Measurements from ENCODE around the gene SETBP1.

SETBP1 gene

GRCh38 chr18:44859751-44860439 is 179.2 kb downstream of the SETBP1 start:
- FAIRE-seq: no peak
- DNase-seq (ENCODE audit: insufficient read length, low spot score): no peak
- TF ChIP-seq CTCF (IDR thresholded peaks at IDR 0.05; ENCODE audit: insufficient read depth, missing control alignments): no peak

DNA sequence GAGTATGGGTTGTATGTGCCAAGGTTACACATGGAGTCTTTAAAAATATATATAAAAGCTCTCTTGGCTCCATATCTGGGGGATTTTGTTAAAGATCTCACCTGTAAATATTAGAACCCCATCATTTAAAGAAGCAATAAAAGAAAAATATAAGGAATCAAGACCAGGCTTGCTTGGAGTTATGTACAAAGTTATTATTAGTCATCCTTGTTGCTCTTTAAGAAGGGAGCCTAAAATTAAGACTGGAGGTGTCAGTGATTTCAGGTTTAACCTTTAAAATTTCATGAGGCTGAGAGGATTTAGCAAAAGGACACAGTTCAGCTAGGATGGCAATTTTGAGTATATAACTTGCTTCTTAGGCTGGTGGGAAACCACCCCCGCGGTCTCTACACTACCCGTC is 181.4 kb downstream of the SETBP1 start:
- FAIRE-seq (no peak), DNase-seq (ENCODE audit: insufficient read length, low spot score) (no peak)

GRCh38 chr18:44866103-44866502 is 185.4 kb downstream of the SETBP1 start:
- no peak for FAIRE-seq
- no peak for TF ChIP-seq CTCF (IDR thresholded peaks at IDR 0.05; ENCODE audit: insufficient read depth, missing control alignments)
- DNase-seq (ENCODE audit: insufficient read length, low spot score): no peak

More for the DNA sequence above, 181.4 kb downstream of the SETBP1 start:
- TF ChIP-seq CTCF (IDR thresholded peaks at IDR 0.05; ENCODE audit: insufficient read depth, missing control alignments): no peak

DNA sequence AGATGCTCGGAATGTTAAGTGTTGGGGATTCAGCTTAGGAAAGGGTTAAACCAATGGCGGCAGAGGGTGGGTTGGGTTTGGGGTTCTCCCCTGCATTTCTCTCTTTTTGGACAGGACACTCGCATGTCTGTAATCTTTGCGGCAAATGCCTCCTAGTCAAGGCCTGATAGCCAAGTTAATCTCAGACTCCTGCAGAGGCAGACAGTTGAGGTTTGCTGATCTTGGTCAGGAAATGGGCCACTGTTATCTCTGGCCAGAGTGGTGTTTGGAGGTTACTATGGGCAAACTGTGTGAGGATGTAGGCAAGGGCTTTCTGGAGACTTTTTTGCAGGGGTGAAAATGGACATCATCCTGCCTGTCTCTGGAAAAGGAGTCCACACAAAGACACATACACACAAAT is 188.8 kb downstream of the SETBP1 start:
- DNase-seq (ENCODE audit: insufficient read length, low spot score) (no peak), FAIRE-seq (no peak)
- no peak for TF ChIP-seq CTCF (IDR thresholded peaks at IDR 0.05; ENCODE audit: insufficient read depth, missing control alignments)

GRCh38 chr18:44870631-44871502 is 190.2 kb downstream of the SETBP1 start:
- no peak for FAIRE-seq
- no peak for TF ChIP-seq CTCF (IDR thresholded peaks at IDR 0.05; ENCODE audit: insufficient read depth, missing control alignments)
- no peak for DNase-seq (ENCODE audit: insufficient read length, low spot score)

DNA sequence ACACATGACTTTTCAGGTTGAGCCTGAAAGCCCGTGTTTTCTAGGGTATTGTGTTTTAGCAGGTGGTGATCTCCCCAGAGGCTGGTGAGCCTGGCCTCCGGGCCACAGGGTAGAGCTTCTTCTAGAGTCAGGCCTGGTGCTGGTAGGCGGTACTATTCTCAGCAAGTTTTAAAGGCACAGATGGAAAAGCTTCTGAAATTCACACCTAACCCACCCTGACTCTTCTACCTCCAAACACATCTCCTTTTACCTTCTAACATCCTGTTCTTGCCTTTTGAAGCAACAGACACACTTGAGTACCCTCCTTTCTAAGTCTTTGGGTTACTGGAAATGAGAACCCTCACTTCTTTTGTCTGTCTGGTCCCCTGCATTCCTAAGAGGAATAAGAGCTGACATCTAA is 191.1 kb downstream of the SETBP1 start:
- no peak for TF ChIP-seq CTCF (IDR thresholded peaks at IDR 0.05; ENCODE audit: insufficient read depth, missing control alignments)
- DNase-seq (ENCODE audit: insufficient read length, low spot score): no peak
- FAIRE-seq: no peak

GRCh38 chr18:44876024-44876423 is 195.3 kb downstream of the SETBP1 start:
- DNase-seq (ENCODE audit: insufficient read length, low spot score) (no peak), FAIRE-seq (no peak)
- TF ChIP-seq CTCF (IDR thresholded peaks at IDR 0.05; ENCODE audit: insufficient read depth, missing control alignments): no peak
